ENCODE data around the gene IER5L. TPM values are rescaled to one million over a fixed set of nuclear protein-coding genes. Genes with fewer than 3 reads are reported as not detected.

IER5L gene
- total and polyA plus RNA-seq, 9 of the 15 experiments (the other 6 are each of a cell fraction or from before 2014, with no cell fraction given), result 0.14 to 11.9 (median 0.52) TPM

GRCh38 chr9:129200255-129200654 lies 22.2 kb upstream of the IER5L start (continued):
- TF ChIP-seq CREB3L1 (IDR thresholded peaks at IDR 0.05; ENCODE audit: borderline replicate concordance, low read depth) (no peak), CBX5 (IDR thresholded peaks at IDR 0.05; ENCODE audit: borderline replicate concordance, low read depth) (no peak), IRF2 (CRISPR knock-in tag; IDR thresholded peaks at IDR 0.05) (no peak), ZNF263 (CRISPR knock-in tag; IDR thresholded peaks at IDR 0.05; ENCODE audit: borderline replicate concordance) (no peak), STAT5A (IDR thresholded peaks at IDR 0.05; ENCODE audit: borderline replicate concordance, low read length) (no peak), USF2 (CRISPR knock-in tag; IDR thresholded peaks at IDR 0.05) (no peak), ZBTB26 (CRISPR knock-in tag; IDR thresholded peaks at IDR 0.05) (no peak), HLTF (IDR thresholded peaks at IDR 0.05) (peak; percentile 95), NFIC (IDR thresholded peaks at IDR 0.05) (no peak), ZFPM2 (CRISPR knock-in tag; IDR thresholded peaks at IDR 0.05) (no peak), ZBTB43 (CRISPR knock-in tag; IDR thresholded peaks at IDR 0.05) (no peak), TARDBP (IDR thresholded peaks at IDR 0.05) (no peak), MXD1 (CRISPR knock-in tag; IDR thresholded peaks at IDR 0.05; ENCODE audit: borderline replicate concordance, poor library complexity, severe bottlenecking) (no peak), CBX1 (IDR thresholded peaks at IDR 0.05; ENCODE audit: low read depth) (peak; percentile 82), KDM4B (IDR thresholded peaks at IDR 0.05; ENCODE audit: borderline replicate concordance in 2 of 2, low read depth in 1 of 2) (no peak), CEBPB (tag; IDR thresholded peaks at IDR 0.05) (no peak), ZNF561 (CRISPR knock-in tag; conservative IDR thresholded peaks at IDR 0.05) (no peak), ID3 (CRISPR knock-in tag; IDR thresholded peaks at IDR 0.05) (no peak), ID3 (tag; IDR thresholded peaks at IDR 0.05) (no peak), HMGXB4 (CRISPR knock-in tag; IDR thresholded peaks at IDR 0.05) (no peak), MXI1 (IDR thresholded peaks at IDR 0.05; ENCODE audit: low read depth, low read length) (no peak), RBM25 (IDR thresholded peaks at IDR 0.05; ENCODE audit: low read depth, low read length, severe bottlenecking) (peak; percentile 99)

Data from K562 (cell line).